ENCODE data around the gene MBD3. TPM values are rescaled to one million over a fixed set of nuclear protein-coding genes. Genes with fewer than 3 reads are reported as not detected.

The MBD3 gene
- total RNA-seq, 4 donors from 2014 or later: 71.1 to 100 (median 78.3) TPM

GRCh38 chr19:1619703-1620102, 27.0 kb upstream of the MBD3 start:
- TF ChIP-seq CTCF (IDR thresholded peaks at IDR 0.05): no peak
- DNase-seq (ENCODE audit: low spot score): no peak

GRCh38 chr19:1619094-1619439, 26.4 kb upstream of the MBD3 start:
- no peak for DNase-seq (ENCODE audit: low spot score)
- TF ChIP-seq CTCF (IDR thresholded peaks at IDR 0.05): no peak
- no peak for ATAC-seq (ENCODE audit: low FRiP score)

More at GRCh38 chr19:1619703-1620102, 27.0 kb upstream of the MBD3 start:
- no peak for ATAC-seq (ENCODE audit: low FRiP score)

GRCh38 chr19:1618157-1619093, 25.8 kb upstream of the MBD3 start:
- no peak for ATAC-seq (ENCODE audit: low FRiP score)
- no peak for DNase-seq (ENCODE audit: low spot score)
- no peak for TF ChIP-seq CTCF (IDR thresholded peaks at IDR 0.05)

GRCh38 chr19:1616875-1617274, 24.2 kb upstream of the MBD3 start:
- TF ChIP-seq CTCF (IDR thresholded peaks at IDR 0.05): no peak
- ATAC-seq (ENCODE audit: low FRiP score) (no peak), DNase-seq (ENCODE audit: low spot score) (no peak)

- no peak for TF ChIP-seq CTCF (IDR thresholded peaks at IDR 0.05)
- ATAC-seq (ENCODE audit: low FRiP score): no peak
Measured at GRCh38 chr19:1616396-1616795, 23.7 kb upstream of the MBD3 start.

GRCh38 chr19:1615156-1615765, 22.6 kb upstream of the MBD3 start:
- no peak for ATAC-seq (ENCODE audit: low FRiP score)
- no peak for TF ChIP-seq CTCF (IDR thresholded peaks at IDR 0.05)
- no peak for DNase-seq (ENCODE audit: low spot score)

More at GRCh38 chr19:1616396-1616795, 23.7 kb upstream of the MBD3 start:
- no peak for DNase-seq (ENCODE audit: low spot score)

Data from omental fat pad (tissue), 4 donors.